IMR-90 (cell line): Measurements from ENCODE around the gene EDEM1. TPM values are rescaled to one million over a fixed set of nuclear protein-coding genes. Genes with fewer than 3 reads are reported as not detected.

ENCODE experiments used
- ATAC-seq: fragments of 200-7000 bp; cut with Tn5 transposase; 2 replicates; pipeline ENCODE4 v1.9.1; 2020; ENCODE audit warnings: low read depth, mild to moderate bottlenecking, moderate library complexity
- BruUV-seq: library from RNA; stranded (reverse); fragments of 400-500 nt; replicated peaks from 2 replicates; lab custom pipeline; 2021; lab: Mats Ljungman, UMichigan
- CTCF ChIA-PET: fragments of 300-600 bp; formaldehyde crosslinking; extraction: SDS; loops from one replicate; lab custom pipeline; 2021; ENCODE audit warnings: antibody characterized with exemption; lab: Yijun Ruan, JAX
- POLR2A ChIA-PET: fragments of 300-600 bp; sonication (Branson Sonifier 250); formaldehyde crosslinking; loops from one replicate; lab custom pipeline; 2022; ENCODE audit warnings: antibody characterized with exemption; ENCODE audit not compliant: unreplicated experiment; lab: Charles Lee
- DNase-seq: peaks from one replicate; pipeline ENCODE4 v3.0.0; 2013
- H2AFZ ChIP-seq: replicated peaks from 2 replicates; pipeline ENCODE3; 2013; ENCODE audit warnings: low read length, mild to moderate bottlenecking; ENCODE audit not compliant: poor library complexity
- H2AK5ac ChIP-seq: 2 replicates; pipeline ENCODE4 v1.6.1; 2013; ENCODE audit warnings: low read depth, low read length, inconsistent platforms
- H2AK9ac ChIP-seq: replicated peaks from 2 replicates; pipeline ENCODE3; 2013; ENCODE audit warnings: mild to moderate bottlenecking, low read depth, low read length, moderate library complexity; ENCODE audit not compliant: poor library complexity
- H2BK120ac ChIP-seq: 2 replicates; pipeline ENCODE4 v1.6.1; 2013; ENCODE audit warnings: low read depth, low read length, inconsistent platforms
- H2BK15ac ChIP-seq: 3 replicates; pipeline ENCODE4 v1.6.1; 2013; ENCODE audit warnings: low read depth, low read length, inconsistent platforms
- H2BK20ac ChIP-seq: 2 replicates; pipeline ENCODE4 v1.6.1; 2013; ENCODE audit warnings: low read depth, mild to moderate bottlenecking, inconsistent platforms, low read length, moderate library complexity
- H2BK5ac ChIP-seq: 2 replicates; pipeline ENCODE4 v1.6.1; 2013; ENCODE audit warnings: mild to moderate bottlenecking, low read depth, low read length, inconsistent platforms; ENCODE audit not compliant: poor library complexity, severe bottlenecking
- H3K14ac ChIP-seq: replicated peaks from 2 replicates; pipeline ENCODE4 v1.6.1; 2013; ENCODE audit warnings: low read depth, low read length, inconsistent platforms
- H3K18ac ChIP-seq: 2 replicates; pipeline ENCODE4 v1.6.1; 2013; ENCODE audit warnings: low read depth, low read length, control low read depth
- H3K23ac ChIP-seq: 2 replicates; pipeline ENCODE4 v1.6.1; 2013; ENCODE audit warnings: low read depth, low read length, inconsistent platforms
- H3K27ac ChIP-seq: 2 replicates; pipeline ENCODE4 v1.5.1; 2013; ENCODE audit warnings: mild to moderate bottlenecking, control low read depth, low read length; ENCODE audit not compliant: insufficient read depth
- H3K27me3 ChIP-seq: 2 replicates; pipeline ENCODE4 v1.6.1; 2013; ENCODE audit warnings: low read length; ENCODE audit not compliant: control insufficient read depth, insufficient read depth
- H3K36me3 ChIP-seq: 2 replicates; pipeline ENCODE4 v1.6.1; 2013; ENCODE audit warnings: low read length, mixed read lengths; ENCODE audit not compliant: control insufficient read depth, insufficient read depth
- H3K4ac ChIP-seq: 2 replicates; pipeline ENCODE4 v1.6.1; 2013; ENCODE audit warnings: low read depth, low read length, inconsistent platforms
- H3K4me1 ChIP-seq: 2 replicates; pipeline ENCODE4 v1.6.1; 2013; ENCODE audit warnings: low read length, mixed read lengths; ENCODE audit not compliant: control insufficient read depth, insufficient read depth
- H3K4me2 ChIP-seq: 2 replicates; pipeline ENCODE4 v1.6.1; 2013; ENCODE audit warnings: low read depth, mild to moderate bottlenecking, control low read depth, low read length, moderate library complexity
- H3K4me3 ChIP-seq: 2 replicates; pipeline ENCODE4 v1.5.1; 2013; ENCODE audit warnings: low read depth, mild to moderate bottlenecking, control low read depth, low read length, moderate library complexity; ENCODE audit not compliant: insufficient read depth
- H3K56ac ChIP-seq: 2 replicates; pipeline ENCODE4 v1.6.1; 2013; ENCODE audit warnings: low read length, inconsistent platforms; ENCODE audit not compliant: insufficient read depth; ENCODE audit errors: extremely low read depth
- H3K79me1 ChIP-seq, 2 experiments: 2 replicates each; pipeline ENCODE4 v1.6.1; 2013; ENCODE audit warnings: low read length in 2 of 2, inconsistent platforms in 1 of 2, low read depth in 1 of 2
- H3K9ac ChIP-seq: 2 replicates; pipeline ENCODE4 v1.6.1; 2013; ENCODE audit warnings: low read depth, low read length, control low read depth
- H3K9me1 ChIP-seq: 2 replicates; pipeline ENCODE4 v1.6.1; 2013; ENCODE audit warnings: low read length, inconsistent platforms; ENCODE audit not compliant: insufficient read depth
- H3K9me3 ChIP-seq: 2 replicates; pipeline ENCODE4 v1.6.1; 2013; ENCODE audit warnings: low read length; ENCODE audit not compliant: control insufficient read depth, insufficient read depth
- H4K20me1 ChIP-seq: 2 replicates; pipeline ENCODE4 v1.6.1; 2013; ENCODE audit warnings: low read length, inconsistent platforms; ENCODE audit not compliant: insufficient read depth
- H4K5ac ChIP-seq: 2 replicates; pipeline ENCODE4 v1.6.1; 2013; ENCODE audit warnings: mild to moderate bottlenecking, low read depth, low read length, control low read depth
- H4K8ac ChIP-seq, 2 experiments: 2 replicates each; pipeline ENCODE4 v1.6.1; 2013; ENCODE audit warnings: low read depth in 2 of 2, low read length in 2 of 2, control low read depth in 1 of 2, inconsistent platforms in 1 of 2
- H4K91ac ChIP-seq: 2 replicates; pipeline ENCODE4 v1.6.1; 2013; ENCODE audit warnings: low read depth, low read length, inconsistent platforms; ENCODE audit not compliant: insufficient read depth
- BHLHE40 ChIP-seq: fragments of 150-350 bp; IDR thresholded peaks from 2 replicates; pipeline ENCODE4 v1.6.1; 2016; ENCODE audit warnings: mild to moderate bottlenecking, low read depth, low read length
- CEBPB ChIP-seq: IDR thresholded peaks from 2 replicates; pipeline ENCODE4 v1.6.1; 2012; ENCODE audit warnings: low read depth, low read length, improper control_type of control experiment
- CHD1 ChIP-seq: IDR thresholded peaks from 2 replicates; pipeline ENCODE4 v1.6.1; 2012; ENCODE audit warnings: low read depth, low read length, improper control_type of control experiment
- FOS ChIP-seq: fragments of 150-350 bp; IDR thresholded peaks from 2 replicates; pipeline ENCODE4 v1.6.1; 2016; ENCODE audit warnings: low read depth, low read length
- MAFK ChIP-seq: IDR thresholded peaks from 2 replicates; pipeline ENCODE4 v1.6.1; 2012; ENCODE audit warnings: low read depth, low read length, improper control_type of control experiment
- MAZ ChIP-seq: IDR thresholded peaks from 2 replicates; pipeline ENCODE4 v1.6.1; 2012; ENCODE audit warnings: low read depth, mild to moderate bottlenecking, low read length, improper control_type of control experiment, moderate library complexity, borderline replicate concordance
- MXI1 ChIP-seq: IDR thresholded peaks from 2 replicates; pipeline ENCODE4 v1.6.1; 2012; ENCODE audit warnings: low read depth, mild to moderate bottlenecking, low read length, moderate library complexity, borderline replicate concordance
- NFE2L2 ChIP-seq: fragments of 150-350 bp; IDR thresholded peaks from 2 replicates; pipeline ENCODE4 v1.6.1; 2016; ENCODE audit warnings: low read depth, mild to moderate bottlenecking, low read length
- POLR2A ChIP-seq: IDR thresholded peaks from 2 replicates; pipeline ENCODE4 v1.6.1; 2012; ENCODE audit warnings: mild to moderate bottlenecking, low read depth, low read length
- RAD21 ChIP-seq: IDR thresholded peaks from 2 replicates; pipeline ENCODE4 v1.6.1; 2012; ENCODE audit warnings: low read length, improper control_type of control experiment
- RCOR1 ChIP-seq: IDR thresholded peaks from 2 replicates; pipeline ENCODE4 v1.6.1; 2012; ENCODE audit warnings: mild to moderate bottlenecking, low read length, improper control_type of control experiment; ENCODE audit not compliant: insufficient replicate concordance
- RFX5 ChIP-seq: IDR thresholded peaks from 2 replicates; pipeline ENCODE4 v1.8.0; 2012; ENCODE audit warnings: low read depth, mild to moderate bottlenecking, low read length, moderate library complexity
- SMC3 ChIP-seq: fragments of 150-350 bp; IDR thresholded peaks from 2 replicates; pipeline ENCODE4 v1.6.1; 2016; ENCODE audit warnings: low read depth, mild to moderate bottlenecking, antibody characterized with exemption, low read length, moderate library complexity
- WGBS, 2 experiments: methylation state at CpG; one replicate each; pipeline versions ENCODE4 v1.1.5 to v1.1.7; 2013; ENCODE audit warnings: missing lambda C conversion rate in 2 of 2; ENCODE audit not compliant: insufficient read length in 1 of 2; ENCODE audit errors: extremely low coverage in 2 of 2; 5-methylcytosine and 5-hydroxymethylcytosine counted together
- dilution Hi-C: fragments of 300-500 bp; cut with HindIII; formaldehyde crosslinking; loops from one replicate; pipeline ENCODE4 v1.14.3; 2018; ENCODE audit warnings: low sequenced_read_pairs; ENCODE audit not compliant: unreplicated experiment
- in situ Hi-C: fragments of 300-500 bp; cut with MboI; formaldehyde crosslinking; loops from 3 replicates; pipeline ENCODE4 v1.14.3; 2019; ENCODE audit warnings: low sequenced_read_pairs, inconsistent platforms, mixed read lengths
- intact Hi-C: fragments of 100-400 bp; cut with micrococcal nuclease; formaldehyde crosslinking; loops from 2 replicates; pipeline ENCODE4 v1.10.0; 2022
- polyA plus RNA-seq, 3 experiments: library from polyadenylated mRNA; depleted of rRNA; stranded (reverse); fragments of >200 nt; gene quantifications; 2 replicates each; pipeline ENCODE4 v1.2.3, GENCODE V29; 2012; ENCODE audit warnings: low replicate concordance in 1 of 3
- total RNA-seq: library from RNA; depleted of rRNA; stranded (reverse); fragments of >200 nt; gene quantifications from 2 replicates; pipeline ENCODE4 v1.2.3, GENCODE V29; 2012
- TF ChIP-seq, protein P1 (sequence below): conservative IDR thresholded peaks from 2 replicates; pipeline ENCODE4 v1.5.1; 2012; ENCODE audit warnings: mild to moderate bottlenecking, low read depth, low read length, improper control_type of control experiment
- TF ChIP-seq, protein P2 (sequence below): fragments of 150-350 bp; IDR thresholded peaks from 2 replicates; pipeline ENCODE4 v1.6.1; 2017; ENCODE audit warnings: mild to moderate bottlenecking, antibody characterized with exemption, low read length, low read depth

EDEM1 gene
- total and polyA plus RNA-seq, 2 of the 4 experiments (the other 2 are of a cell fraction): 23.5 to 27.0 TPM

DNA sequence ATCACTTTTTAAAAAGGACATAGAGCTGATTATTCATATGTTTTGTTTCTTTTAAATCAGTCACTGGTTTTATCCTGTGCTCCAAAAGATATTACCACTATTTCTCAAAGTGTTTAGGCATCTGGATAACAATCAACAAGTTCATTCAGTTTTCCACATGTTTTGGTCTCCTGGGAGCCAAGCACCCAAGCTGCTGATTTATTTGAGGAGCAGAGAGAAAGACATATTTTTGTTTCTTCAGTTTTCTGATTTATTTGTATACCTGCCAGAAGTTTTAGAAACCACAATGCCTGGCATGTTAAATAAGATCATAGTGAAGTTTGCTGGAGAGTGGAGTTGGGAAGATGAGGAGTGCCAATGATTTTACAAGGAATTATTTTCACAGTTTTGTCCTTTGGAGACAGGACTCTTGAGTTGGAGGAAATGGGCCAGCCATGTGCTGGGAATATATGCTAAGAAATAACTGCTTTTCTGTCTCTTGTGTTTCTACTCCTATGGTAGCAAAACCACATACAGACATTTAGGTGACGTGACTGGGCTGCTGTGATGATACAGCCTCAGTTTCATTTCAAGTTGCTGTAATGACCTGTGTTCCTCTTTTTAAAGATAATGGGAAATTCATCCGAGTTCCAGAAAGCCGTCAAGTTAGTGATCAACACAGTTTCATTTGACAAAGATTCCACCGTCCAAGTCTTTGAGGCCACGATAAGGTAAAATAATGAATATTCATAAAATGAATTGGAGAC, 11.7 kb downstream of the EDEM1 start:
- WGBS, 2 experiments: 100% methylated on average over 1 of the region's 5 CpGs; no CpG with 5 or more reads in 1 of the 2 experiments
- Histone ChIP-seq H3K56ac (no peak overlapping the region), H3K79me1 (peaks cover 31 to 45% of the 10 kb centered on the region in 2 experiments), H4K20me1 (no peaks in the 10 kb centered on the region; the same call in 1 of the 2 replicates), H3K23ac (no peak overlapping the region), H4K5ac (no peak overlapping the region), H2BK5ac (peak overlapping the region; percentile 45), H3K27me3 (no peaks in the 10 kb centered on the region), H3K4me1 (peaks cover 24% of the 10 kb centered on the region), H4K91ac (no peak overlapping the region), H2BK15ac (no peak overlapping the region), H3K4me2 (no peak overlapping the region), H2BK120ac (no peak overlapping the region), H3K18ac (peak overlapping the region; percentile 34; the same call in 1 of the 2 replicates), H3K36me3 (peaks cover 27% of the 10 kb centered on the region), H2BK20ac (no peak overlapping the region), H3K9ac (no peak overlapping the region), H3K4ac (no peak overlapping the region), H3K27ac (no peak overlapping the region), H2AK9ac (no peak overlapping the region), H3K9me3 (no peaks in the 10 kb centered on the region), H4K8ac (no peak overlapping the region), H3K14ac (no peak overlapping the region), H3K4me3 (no peak overlapping the region), H2AK5ac (no peak overlapping the region), H3K9me1 (peaks cover 4% of the 10 kb centered on the region), H2AFZ (no peak overlapping the region)
- ATAC-seq: no peak
- DNase-seq: no peak
- BruUV-seq: no TSS peak
- POLR2A ChIA-PET: no interaction called here
- CTCF ChIA-PET: no interaction called here
- intact Hi-C loops: loop anchor here (5.0 kb wide), 1 partner anchor 217 kb away; no protein-coding TSS in a partner anchor
- in situ Hi-C loops: no loop called here
- dilution Hi-C loops: no loop called here
- no peak for TF ChIP-seq CHD1
- no peak for TF ChIP-seq MAFK
- no peak for TF ChIP-seq BHLHE40
- TF ChIP-seq FOS: no peak
- TF ChIP-seq MXI1: no peak
- TF ChIP-seq RCOR1: no peak
- TF ChIP-seq SMC3: no peak
- TF ChIP-seq NFE2L2: no peak
- no peak for TF ChIP-seq CEBPB
- TF ChIP-seq MAZ: no peak
- TF ChIP-seq POLR2A: no peak
- TF ChIP-seq, protein P1, sequence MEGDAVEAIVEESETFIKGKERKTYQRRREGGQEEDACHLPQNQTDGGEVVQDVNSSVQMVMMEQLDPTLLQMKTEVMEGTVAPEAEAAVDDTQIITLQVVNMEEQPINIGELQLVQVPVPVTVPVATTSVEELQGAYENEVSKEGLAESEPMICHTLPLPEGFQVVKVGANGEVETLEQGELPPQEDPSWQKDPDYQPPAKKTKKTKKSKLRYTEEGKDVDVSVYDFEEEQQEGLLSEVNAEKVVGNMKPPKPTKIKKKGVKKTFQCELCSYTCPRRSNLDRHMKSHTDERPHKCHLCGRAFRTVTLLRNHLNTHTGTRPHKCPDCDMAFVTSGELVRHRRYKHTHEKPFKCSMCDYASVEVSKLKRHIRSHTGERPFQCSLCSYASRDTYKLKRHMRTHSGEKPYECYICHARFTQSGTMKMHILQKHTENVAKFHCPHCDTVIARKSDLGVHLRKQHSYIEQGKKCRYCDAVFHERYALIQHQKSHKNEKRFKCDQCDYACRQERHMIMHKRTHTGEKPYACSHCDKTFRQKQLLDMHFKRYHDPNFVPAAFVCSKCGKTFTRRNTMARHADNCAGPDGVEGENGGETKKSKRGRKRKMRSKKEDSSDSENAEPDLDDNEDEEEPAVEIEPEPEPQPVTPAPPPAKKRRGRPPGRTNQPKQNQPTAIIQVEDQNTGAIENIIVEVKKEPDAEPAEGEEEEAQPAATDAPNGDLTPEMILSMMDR: no peak
- TF ChIP-seq RFX5: no peak
- TF ChIP-seq, protein P2, sequence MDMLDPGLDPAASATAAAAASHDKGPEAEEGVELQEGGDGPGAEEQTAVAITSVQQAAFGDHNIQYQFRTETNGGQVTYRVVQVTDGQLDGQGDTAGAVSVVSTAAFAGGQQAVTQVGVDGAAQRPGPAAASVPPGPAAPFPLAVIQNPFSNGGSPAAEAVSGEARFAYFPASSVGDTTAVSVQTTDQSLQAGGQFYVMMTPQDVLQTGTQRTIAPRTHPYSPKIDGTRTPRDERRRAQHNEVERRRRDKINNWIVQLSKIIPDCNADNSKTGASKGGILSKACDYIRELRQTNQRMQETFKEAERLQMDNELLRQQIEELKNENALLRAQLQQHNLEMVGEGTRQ: no peak
- TF ChIP-seq RAD21: no peak
